CD4-positive, alpha-beta T cell treated with Interleukin-21 for 1 hour (primary cell): Measurements from ENCODE around the gene XRN2.

Source experiments
- DNase-seq: peaks from one replicate; pipeline ENCODE4 v3.0.0-alpha.2; 2020

XRN2 gene

DNA sequence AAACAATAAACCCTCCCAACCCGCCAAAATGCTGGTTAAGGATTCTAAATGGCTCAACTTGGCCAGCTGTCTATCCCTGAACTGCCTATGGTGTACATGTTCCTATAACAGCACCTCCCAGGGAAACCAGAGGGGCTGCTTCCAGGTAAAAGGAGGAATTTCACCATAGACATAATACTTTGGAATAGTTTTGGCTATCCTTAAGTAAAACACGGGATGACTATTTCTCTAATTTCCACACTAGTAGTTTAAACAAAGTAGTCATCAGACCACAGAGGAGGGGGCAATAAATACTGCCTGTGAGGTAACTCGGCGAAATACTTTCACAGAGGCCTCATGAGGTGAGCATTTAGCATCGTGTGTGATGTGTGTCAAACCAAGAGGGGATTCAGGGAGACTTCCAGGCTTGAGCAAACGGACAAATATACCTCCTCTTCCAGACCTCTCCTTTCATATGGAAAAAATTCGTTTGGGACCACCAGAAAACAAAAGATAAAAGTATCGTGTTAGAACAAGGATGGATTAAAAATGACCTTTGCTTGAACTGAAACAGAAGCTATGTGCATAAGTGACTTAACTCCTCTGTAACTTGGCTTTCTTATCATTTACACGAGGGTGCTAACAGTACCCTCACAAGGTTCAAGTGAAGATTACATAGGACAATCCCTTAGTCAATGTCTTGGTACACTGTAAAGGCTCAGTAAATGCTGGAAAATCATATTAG is 1.0 kb upstream of the XRN2 start:
- no peak for DNase-seq

DNA sequence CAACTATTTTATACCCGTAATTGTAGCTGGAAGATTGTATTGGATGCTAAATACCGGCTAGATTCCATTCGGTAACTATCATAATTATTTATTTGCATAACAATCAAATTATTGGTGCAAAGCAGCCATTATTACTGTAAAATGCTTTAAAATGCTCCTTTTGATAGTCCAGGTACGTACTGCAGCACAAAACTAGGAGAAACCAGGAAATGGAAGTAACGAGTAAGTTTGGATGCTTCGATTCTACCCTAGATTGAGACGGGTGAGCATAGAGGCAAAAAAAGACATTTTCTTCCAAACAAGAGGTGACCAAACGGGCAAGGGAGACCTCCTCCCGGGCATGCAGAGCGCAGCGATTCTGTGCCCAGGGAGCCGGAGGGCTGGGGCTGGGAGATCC is 469 bp upstream of the XRN2 start:
- DNase-seq = no peak

DNA sequence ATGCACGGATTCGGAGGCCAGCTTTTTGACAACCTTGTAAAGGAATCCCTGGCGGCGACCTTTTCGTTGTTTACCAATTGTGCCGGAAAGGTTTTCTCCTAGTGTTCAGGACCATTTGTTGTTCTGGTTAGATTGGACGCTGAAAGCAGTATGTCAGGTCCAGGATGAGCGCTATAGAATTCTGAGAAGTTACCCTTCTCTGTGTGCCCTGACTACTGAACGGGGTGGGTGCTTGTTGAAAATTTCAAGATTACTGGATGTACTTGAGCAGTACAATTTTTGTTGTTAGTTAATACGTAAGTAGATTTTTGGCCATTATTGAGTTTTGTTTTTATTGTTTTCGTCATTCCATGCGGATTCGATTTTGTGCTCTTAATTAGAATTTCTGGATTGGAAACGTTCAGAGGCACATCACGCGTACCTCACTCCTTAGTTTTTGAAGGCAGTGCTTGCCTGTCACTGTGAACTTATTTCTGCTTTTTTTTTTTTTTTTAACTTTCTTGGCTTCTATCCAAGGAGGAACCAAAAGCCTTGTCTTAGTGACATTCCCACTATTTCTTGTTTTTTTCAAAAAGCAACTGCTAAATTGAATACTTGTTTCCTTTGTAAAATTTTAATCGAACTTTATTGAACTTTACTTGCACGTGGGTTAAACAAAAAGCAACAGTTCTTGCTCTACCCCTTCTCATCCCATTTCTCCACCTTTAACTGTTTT is 898 bp downstream of the XRN2 start:
- DNase-seq = no peak

GRCh38 chr20:21308340-21308739 is 5.2 kb downstream of the XRN2 start:
- no peak for DNase-seq

DNA sequence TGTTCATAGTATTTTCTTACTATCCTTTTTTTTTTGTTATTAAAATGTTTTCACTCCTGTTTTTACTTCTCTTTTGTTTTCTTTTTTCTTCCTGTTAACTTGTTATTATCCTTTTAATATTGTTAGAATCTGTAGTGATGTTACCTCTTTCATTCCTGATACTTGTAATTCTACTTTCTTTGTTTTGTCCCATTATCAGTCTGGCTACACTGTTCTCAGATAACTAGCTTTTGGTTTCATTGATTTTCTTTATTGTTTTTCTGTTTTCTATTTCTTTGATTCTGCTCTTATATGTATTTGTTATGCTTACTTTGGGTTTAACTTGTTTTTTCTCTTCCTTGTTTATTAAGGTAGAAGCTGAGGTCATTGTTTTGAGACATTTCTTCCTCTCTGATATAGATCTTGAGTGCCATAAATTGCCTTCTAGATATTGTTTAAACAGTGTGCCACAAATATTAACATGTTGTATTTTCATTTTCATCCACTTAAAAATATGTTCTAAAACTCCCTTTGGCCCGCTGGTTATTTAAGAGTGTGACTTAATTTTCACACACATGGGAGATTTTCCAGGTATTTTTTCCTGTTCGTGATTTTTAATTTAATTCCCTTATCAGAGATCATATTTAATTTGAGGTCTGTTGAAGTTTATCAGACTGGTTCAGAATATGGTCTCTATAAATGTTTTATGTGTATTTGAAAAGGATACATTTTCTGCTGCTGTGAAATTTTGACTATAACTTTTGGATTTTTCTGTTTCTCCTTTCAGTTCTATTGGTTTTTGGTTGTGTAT is 6.7 kb downstream of the XRN2 start:
- DNase-seq = no peak

DNA sequence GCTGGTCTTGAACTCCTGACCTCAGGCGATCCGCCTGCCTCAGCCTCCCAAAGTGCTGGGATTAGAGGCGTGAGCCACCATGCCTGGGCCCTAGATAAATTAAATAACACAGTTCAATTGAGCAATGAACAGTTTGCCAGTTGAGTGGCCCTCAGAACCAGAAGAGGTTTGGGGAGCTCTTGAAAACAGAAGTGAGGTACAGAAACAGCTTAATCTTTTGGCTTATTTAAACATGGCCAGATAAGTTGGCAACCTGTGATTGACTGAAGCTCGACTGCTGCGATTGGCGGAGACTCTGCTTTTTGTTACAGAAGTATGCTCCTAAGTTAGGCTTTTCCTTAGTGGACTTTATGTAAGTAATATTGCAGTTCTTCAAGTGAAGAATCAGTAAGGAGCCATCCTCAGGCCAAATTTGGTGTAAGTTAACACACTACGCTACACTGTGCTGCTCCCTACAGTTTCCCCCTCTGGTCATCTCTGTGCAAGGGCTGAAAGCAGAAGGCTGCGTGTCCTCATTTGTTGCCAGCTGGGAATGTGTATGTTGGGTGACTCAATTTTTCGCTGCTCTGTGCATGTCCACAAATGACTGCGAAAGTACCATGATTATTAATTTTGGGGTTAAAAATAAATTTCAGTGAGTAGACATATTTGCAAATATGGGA is 9.8 kb downstream of the XRN2 start:
- no peak for DNase-seq

DNA sequence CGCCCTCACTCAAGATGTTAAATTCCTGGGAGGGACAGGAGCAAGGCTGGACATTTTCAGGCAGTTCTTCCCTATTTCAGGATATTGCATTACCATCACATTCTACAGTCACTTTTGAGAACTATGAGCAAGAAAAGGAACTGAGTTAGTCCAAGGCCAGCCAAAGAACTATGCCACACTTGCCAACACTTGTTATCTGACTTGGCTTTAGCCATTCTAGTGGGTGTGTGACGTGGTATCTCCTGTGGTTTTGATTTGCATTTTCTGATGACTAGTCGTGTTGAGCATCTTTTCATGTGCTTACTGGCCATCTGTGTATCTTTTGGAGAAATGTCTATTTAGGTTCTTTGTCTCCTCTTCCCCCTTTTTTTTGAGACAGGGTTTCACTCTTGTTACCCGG is 12.0 kb downstream of the XRN2 start:
- DNase-seq = peak; percentile 19

DNA sequence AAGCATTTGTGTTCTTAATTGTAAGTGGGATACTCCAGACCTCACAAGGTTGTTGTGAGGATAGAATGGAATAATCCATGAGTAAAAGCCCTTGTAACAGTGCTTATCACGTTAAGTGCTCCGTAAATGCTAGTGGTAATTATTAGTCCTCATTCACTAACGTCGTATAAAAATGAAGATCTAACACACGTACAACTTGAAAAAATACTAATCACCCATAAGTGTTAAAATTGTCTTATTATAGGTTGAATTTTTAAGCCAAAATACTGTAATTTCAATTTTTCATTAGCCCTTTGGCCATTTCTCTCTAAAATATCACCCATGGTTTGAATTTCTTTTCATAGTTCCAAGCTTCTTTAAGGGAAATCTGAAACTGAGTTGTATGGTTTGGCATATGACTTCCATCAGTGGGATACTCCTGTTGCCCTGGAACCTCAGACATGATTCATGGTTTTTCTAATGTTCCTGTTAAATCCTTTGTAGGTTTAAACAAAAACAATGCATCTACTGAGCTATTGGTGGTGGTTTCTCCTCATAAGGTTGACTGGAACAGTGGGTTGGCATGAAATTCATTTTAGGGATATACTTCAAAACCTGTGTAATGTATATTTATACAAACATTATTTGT is 19.1 kb downstream of the XRN2 start:
- no peak for DNase-seq

DNA sequence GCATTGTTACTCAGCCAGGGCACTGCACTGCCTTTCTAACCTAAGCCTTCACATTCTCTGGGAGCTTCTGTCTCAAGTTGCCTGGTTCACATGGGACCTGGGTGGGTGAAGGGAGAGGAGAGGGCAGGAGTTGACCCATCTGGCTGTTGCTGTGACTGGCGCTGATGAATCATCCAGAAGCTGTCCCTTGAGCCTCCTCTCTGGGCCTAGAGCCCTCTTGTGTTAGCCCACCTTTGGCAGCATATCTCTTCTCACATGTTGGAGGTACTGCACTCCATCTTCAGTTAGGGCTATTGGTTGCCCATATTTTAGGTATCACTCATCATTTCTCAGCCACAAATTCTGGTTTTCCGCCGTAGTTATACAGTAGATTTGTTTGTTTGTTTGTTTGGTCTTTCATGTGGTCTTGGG is 19.8 kb downstream of the XRN2 start:
- peak; percentile 17 for DNase-seq

DNA sequence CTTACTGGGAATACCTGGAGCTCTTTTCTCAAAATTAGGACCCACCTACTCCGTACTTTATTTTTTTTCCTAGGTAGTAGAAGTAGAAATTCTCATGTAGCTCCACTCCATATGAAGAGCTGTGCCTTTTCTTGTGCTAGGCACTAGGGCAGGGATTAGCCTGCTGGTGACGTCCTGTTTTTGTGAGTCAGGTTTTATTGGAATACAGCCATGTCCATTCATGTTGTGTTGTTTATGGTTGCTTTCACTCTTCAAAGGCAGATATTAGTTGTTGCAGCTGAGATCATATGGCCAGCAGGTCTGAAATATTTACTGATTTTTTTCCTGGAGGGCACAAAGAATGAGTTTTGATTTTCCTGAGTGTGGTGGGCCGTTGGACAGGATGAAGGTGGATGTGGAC is 20.5 kb downstream of the XRN2 start:
- DNase-seq = no peak

- no peak for DNase-seq
These were observed 21.0 kb downstream of the XRN2 start for GRCh38 chr20:21324126-21324525.

DNA sequence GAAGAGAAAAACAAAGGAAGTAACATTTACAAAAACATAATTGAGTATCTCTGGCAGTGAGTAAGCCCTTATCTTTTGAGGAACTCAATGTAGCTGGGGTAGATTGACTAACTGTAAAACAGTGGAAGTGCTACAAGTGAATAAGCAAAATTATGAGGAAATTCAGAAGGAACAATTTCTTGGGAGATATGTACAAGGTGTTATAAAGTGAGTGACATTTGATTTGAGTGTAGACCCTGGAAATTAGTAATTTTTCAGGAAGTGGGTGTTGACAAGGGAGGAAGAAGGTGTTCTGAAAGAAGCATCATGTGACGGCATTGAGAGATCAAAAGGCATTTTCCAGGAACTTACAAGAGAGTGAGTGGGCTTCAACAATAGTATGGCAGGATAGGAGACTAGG is 22.2 kb downstream of the XRN2 start:
- peak; percentile 6 for DNase-seq

DNA sequence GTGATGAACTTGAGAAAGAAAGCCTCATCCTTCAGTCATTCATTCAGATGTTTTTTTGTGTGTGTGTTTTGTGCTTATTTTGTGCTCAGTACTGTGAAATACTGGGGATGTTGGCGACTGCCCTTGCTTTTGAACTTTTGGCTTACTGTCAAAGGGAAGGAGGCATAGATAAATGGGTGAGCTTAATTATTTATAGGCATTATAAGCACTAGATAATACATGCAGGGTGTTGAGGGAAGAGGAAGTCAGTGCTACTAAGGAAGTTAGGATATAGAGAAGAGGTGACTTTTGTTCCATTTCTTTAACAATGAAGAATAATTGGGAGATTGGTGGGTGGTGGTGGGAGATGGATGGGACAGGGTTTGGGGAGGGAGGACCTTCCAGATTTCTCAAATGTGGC is 23.6 kb downstream of the XRN2 start:
- DNase-seq = no peak

GRCh38 chr20:21336455-21337151 is 33.5 kb downstream of the XRN2 start:
- no peak for DNase-seq

DNA sequence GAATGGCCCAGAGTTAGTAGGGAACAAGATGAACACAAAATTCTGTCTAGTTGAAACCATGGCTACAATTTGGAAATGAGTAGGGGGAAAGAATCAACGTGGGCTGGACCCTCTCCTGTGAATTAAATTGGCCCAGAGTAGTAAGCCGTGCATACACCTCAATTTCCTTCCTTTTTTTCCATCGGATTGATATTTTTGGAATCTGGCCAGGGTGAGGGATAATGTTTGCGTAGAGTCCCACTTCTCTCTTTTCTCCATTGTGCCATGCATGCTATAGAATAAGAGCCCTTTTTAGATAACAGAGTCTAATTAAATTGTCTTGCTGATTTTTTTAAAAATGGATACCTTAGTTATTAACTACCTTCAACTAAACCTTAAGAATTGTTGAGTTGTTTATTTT is 35.2 kb downstream of the XRN2 start:
- DNase-seq = no peak

DNA sequence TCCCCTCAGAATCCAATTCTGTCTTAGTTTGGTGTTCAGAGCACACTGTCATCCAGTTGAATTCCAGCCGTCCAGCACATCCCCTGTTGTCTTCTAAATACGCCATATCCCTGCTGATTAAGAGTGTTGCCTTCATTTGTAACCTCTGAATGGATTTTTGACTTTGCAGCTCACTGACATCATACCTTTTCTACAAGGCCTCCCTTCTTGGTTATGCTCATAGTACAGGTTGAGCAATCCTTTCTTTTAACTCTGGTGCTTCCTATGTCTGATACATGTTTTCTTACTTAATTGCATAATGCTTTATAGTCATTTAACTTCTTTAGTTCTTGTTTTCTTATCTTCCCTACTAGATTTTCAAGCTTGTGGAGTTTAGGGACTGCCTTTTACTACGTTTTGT is 36.4 kb downstream of the XRN2 start:
- no peak for DNase-seq

DNA sequence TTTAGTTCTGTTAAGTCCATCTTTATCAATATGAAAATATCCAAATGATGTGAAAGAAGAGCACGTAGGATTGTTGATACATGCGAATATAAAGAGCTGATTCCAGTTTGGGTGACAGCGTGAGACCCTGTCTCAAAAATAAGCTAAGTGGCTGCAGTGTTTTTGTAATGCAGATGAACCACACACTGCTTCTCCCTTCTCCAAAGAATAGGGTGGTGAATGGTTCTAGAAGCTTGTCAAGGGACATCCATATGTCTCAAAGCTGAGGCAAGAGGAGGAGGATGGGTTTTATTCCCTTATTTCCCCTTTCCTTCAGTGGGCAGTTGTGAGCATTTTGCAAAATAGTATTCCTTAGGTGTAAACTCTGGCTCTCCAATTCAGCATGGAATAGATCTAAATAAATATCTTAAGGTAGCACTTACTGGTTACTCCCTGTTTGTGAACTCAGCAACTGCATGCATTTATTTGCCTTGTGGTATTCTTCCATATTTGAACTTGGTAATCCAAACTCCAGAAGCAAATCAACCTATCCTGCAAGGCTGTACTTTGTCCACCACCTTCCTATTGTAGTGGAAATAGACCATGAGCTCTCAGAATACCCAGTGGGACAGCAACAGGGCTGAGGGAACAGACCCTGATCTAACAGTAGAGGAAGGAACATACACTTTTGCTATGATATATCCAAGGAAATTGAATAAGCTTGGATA is 38.0 kb downstream of the XRN2 start:
- no peak for DNase-seq

DNA sequence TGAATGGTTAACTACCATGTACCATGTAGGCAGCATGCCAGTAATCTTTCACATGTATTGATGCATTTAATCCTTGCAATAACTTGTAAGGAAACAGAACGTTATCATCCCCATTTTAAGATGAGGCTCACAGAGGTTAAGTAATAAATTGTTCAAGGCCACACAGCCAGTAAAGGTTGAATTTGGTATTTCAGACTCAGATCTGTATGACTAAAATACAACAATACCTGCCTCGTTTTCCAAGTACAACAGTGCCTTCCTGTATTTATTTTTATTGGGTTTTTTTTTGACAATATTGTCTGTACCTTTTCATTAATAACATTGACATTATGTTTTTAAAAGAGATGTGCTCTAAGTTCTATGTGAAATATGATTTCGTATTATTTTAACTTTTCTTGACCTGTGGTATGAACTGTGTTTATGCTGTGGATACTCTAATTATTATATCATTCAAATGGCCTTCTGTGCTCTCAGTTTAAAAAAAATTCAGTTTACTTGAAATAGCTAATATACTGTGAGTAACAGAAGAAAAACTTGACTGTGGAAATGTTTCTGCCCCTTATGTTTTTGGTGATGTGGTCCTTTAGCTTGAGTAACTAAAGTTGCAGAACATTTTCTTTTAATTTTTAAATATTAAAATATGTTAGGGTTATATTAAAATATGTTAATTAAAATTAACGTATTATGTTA is 39.7 kb downstream of the XRN2 start:
- no peak for DNase-seq

- no peak for DNase-seq
These were observed 41.2 kb downstream of the XRN2 start for GRCh38 chr20:21344206-21344900.

- DNase-seq = no peak
These were observed 41.8 kb downstream of the XRN2 start for GRCh38 chr20:21344961-21345360.
